ENCODE data around the gene RPS5. TPM values are rescaled to one million over a fixed set of nuclear protein-coding genes. Genes with fewer than 3 reads are reported as not detected.

Gene RPS5
- total and polyA plus RNA-seq, 9 of the 15 experiments (the other 6 are each of a cell fraction or from before 2014, with no cell fraction given) = 1,228 to 3,570 (median 2,484) TPM

DNA sequence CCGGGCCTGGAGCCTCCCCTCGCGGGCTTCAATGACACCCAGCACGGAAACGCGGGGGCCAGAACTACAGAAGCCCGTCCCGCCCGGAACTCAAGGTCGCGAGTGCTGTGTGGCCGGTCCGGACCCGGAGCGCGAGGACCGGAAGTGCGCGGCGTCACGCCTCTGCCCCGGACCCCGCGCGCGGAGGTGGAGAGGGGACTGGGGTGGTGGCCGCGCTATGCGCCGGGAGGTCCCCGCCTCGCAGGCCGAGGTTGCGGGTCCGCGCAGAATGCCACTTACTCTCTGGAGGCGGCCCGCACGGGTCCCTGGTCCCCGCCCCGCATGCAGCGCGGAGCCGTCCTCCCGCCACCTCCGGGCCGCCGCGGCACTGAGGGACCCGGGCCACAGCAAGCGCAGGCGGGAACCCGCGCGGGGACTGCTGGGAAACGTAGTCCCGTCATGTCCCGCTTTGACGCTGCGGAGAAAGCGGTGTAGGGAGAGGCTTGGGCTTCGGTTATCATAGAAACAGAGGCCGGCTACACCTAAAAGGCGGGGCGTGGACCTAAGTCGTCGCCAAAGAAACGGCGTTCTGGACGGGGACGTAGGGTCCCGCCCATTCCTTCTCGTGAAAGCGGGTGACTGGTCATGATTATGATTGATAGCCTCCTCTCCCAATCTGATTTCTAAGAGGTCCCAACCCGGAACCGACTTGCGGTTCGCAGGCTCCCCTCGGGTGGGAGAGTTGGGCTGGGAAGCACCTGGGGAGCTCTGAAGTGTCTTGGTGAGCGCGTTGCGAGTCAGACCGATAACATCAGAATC lies 6.2 kb upstream of the RPS5 start, which contains the start of gene ZNF837 (continued):
- TF ChIP-seq, protein P1, sequence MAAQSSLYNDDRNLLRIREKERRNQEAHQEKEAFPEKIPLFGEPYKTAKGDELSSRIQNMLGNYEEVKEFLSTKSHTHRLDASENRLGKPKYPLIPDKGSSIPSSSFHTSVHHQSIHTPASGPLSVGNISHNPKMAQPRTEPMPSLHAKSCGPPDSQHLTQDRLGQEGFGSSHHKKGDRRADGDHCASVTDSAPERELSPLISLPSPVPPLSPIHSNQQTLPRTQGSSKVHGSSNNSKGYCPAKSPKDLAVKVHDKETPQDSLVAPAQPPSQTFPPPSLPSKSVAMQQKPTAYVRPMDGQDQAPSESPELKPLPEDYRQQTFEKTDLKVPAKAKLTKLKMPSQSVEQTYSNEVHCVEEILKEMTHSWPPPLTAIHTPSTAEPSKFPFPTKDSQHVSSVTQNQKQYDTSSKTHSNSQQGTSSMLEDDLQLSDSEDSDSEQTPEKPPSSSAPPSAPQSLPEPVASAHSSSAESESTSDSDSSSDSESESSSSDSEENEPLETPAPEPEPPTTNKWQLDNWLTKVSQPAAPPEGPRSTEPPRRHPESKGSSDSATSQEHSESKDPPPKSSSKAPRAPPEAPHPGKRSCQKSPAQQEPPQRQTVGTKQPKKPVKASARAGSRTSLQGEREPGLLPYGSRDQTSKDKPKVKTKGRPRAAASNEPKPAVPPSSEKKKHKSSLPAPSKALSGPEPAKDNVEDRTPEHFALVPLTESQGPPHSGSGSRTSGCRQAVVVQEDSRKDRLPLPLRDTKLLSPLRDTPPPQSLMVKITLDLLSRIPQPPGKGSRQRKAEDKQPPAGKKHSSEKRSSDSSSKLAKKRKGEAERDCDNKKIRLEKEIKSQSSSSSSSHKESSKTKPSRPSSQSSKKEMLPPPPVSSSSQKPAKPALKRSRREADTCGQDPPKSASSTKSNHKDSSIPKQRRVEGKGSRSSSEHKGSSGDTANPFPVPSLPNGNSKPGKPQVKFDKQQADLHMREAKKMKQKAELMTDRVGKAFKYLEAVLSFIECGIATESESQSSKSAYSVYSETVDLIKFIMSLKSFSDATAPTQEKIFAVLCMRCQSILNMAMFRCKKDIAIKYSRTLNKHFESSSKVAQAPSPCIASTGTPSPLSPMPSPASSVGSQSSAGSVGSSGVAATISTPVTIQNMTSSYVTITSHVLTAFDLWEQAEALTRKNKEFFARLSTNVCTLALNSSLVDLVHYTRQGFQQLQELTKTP (IDR thresholded peaks at IDR 0.05; ENCODE audit: low read depth in 1 of 2, partially characterized antibody in 2 of 2) = peak in 1 of 2 experiments; percentile 58
- peak; percentile 69; the same call in 1 of the 2 replicates for TF ChIP-seq ZNF282 (CRISPR knock-in tag; IDR thresholded peaks at IDR 0.05)
- no peak for TF ChIP-seq ZNF146 (CRISPR knock-in tag; IDR thresholded peaks at IDR 0.05; ENCODE audit: unreplicated experiment)
- TF ChIP-seq, protein P2, sequence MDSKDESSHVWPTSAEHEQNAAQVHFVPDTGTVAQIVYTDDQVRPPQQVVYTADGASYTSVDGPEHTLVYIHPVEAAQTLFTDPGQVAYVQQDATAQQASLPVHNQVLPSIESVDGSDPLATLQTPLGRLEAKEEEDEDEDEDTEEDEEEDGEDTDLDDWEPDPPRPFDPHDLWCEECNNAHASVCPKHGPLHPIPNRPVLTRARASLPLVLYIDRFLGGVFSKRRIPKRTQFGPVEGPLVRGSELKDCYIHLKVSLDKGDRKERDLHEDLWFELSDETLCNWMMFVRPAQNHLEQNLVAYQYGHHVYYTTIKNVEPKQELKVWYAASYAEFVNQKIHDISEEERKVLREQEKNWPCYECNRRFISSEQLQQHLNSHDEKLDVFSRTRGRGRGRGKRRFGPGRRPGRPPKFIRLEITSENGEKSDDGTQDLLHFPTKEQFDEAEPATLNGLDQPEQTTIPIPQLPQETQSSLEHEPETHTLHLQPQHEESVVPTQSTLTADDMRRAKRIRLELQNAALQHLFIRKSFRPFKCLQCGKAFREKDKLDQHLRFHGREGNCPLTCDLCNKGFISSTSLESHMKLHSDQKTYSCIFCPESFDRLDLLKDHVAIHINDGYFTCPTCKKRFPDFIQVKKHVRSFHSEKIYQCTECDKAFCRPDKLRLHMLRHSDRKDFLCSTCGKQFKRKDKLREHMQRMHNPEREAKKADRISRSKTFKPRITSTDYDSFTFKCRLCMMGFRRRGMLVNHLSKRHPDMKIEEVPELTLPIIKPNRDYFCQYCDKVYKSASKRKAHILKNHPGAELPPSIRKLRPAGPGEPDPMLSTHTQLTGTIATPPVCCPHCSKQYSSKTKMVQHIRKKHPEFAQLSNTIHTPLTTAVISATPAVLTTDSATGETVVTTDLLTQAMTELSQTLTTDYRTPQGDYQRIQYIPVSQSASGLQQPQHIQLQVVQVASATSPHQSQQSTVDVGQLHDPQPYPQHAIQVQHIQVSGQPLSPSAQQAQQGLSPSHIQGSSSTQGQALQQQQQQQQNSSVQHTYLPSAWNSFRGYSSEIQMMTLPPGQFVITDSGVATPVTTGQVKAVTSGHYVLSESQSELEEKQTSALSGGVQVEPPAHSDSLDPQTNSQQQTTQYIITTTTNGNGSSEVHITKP (IDR thresholded peaks at IDR 0.05; ENCODE audit: partially characterized antibody) = peak; percentile 34
- peak; percentile 64 for TF ChIP-seq POLR2AphosphoS5 (IDR thresholded peaks at IDR 0.05; ENCODE audit: control insufficient read depth, insufficient read depth, low read depth, low read length)
- peak; percentile 69 for TF ChIP-seq JUND (IDR thresholded peaks at IDR 0.05; ENCODE audit: borderline replicate concordance, low read depth, low read length)
- TF ChIP-seq JUND (tag; IDR thresholded peaks at IDR 0.05; ENCODE audit: borderline replicate concordance, low read depth, low read length) = peak; percentile 39; the same call in 1 of the 3 replicates
- peak; percentile 96 for TF ChIP-seq SUPT5H (IDR thresholded peaks at IDR 0.05)
- TF ChIP-seq MIER1 (IDR thresholded peaks at IDR 0.05; ENCODE audit: low read depth) = no peak
- TF ChIP-seq, protein P3, sequence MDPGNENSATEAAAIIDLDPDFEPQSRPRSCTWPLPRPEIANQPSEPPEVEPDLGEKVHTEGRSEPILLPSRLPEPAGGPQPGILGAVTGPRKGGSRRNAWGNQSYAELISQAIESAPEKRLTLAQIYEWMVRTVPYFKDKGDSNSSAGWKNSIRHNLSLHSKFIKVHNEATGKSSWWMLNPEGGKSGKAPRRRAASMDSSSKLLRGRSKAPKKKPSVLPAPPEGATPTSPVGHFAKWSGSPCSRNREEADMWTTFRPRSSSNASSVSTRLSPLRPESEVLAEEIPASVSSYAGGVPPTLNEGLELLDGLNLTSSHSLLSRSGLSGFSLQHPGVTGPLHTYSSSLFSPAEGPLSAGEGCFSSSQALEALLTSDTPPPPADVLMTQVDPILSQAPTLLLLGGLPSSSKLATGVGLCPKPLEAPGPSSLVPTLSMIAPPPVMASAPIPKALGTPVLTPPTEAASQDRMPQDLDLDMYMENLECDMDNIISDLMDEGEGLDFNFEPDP (CRISPR knock-in tag; IDR thresholded peaks at IDR 0.05) = no peak
- no peak for TF ChIP-seq ZNF436 (CRISPR knock-in tag; IDR thresholded peaks at IDR 0.05)
- TF ChIP-seq, protein P4, sequence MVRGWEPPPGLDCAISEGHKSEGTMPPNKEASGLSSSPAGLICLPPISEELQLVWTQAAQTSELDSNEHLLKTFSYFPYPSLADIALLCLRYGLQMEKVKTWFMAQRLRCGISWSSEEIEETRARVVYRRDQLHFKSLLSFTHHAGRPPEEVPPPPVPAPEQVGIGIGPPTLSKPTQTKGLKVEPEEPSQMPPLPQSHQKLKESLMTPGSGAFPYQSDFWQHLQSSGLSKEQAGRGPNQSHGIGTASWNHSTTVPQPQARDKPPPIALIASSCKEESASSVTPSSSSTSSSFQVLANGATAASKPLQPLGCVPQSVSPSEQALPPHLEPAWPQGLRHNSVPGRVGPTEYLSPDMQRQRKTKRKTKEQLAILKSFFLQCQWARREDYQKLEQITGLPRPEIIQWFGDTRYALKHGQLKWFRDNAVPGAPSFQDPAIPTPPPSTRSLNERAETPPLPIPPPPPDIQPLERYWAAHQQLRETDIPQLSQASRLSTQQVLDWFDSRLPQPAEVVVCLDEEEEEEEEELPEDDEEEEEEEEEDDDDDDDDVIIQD (CRISPR knock-in tag; IDR thresholded peaks at IDR 0.05) = no peak; the same call in 1 of the 2 replicates
- no peak for TF ChIP-seq SMARCB1 (IDR thresholded peaks at IDR 0.05; ENCODE audit: insufficient read length, low read depth)
